Upper lobe of left lung (tissue), 6 donors: ENCODE data around the gene SEC22A. TPM values are rescaled to one million over a fixed set of nuclear protein-coding genes. Genes with fewer than 3 reads are reported as not detected.

ENCODE experiments used
- ATAC-seq, 2 donors: fragments of 200-7000 bp; cut with Tn5 transposase; one replicate each; pipeline ENCODE4 v1.9.1; 2022; ENCODE audit warnings: mild to moderate bottlenecking in 2 of 2, moderate library complexity in 2 of 2; ENCODE audit not compliant: low FRiP score in 2 of 2
- DNase-seq, 2 donors: peaks; one replicate each; pipeline ENCODE4 v3.0.0-alpha.2; 2019 to 2020
- H3K27ac ChIP-seq, 4 donors: fragments of 200-600 bp; sonication (generic); one replicate each; pipeline ENCODE4 v1.5.1; 2016 to 2019
- H3K27me3 ChIP-seq, 4 donors: fragments of 200-600 bp; sonication (generic); one replicate each; pipeline ENCODE4 v1.5.1; 2017 to 2019
- H3K36me3 ChIP-seq, 4 donors: fragments of 200-600 bp; sonication (generic); one replicate each; pipeline ENCODE4 v1.5.1; 2016 to 2019
- H3K4me1 ChIP-seq, 4 donors: fragments of 200-600 bp; sonication (generic); one replicate each; pipeline ENCODE4 v1.5.1; 2018 to 2019
- H3K4me3 ChIP-seq, 4 donors: fragments of 200-600 bp; sonication (generic); one replicate each; pipeline ENCODE4 v1.5.1; 2017 to 2019; ENCODE audit warnings: mild to moderate bottlenecking in 2 of 4, moderate library complexity in 1 of 4
- H3K9me3 ChIP-seq, 4 donors: fragments of 200-600 bp; sonication (generic); one replicate each; pipeline ENCODE4 v1.5.1; 2018 to 2019
- CTCF ChIP-seq, 6 experiments: fragments of 450-650 bp in 4 of 6; fragments of 200-600 bp in 2 of 6; sonication (generic) in 2 of 6; IDR thresholded peaks; one replicate each; pipeline ENCODE4 v1.5.1; 2016 to 2019; ENCODE audit warnings: antibody characterized with exemption in 6 of 6
- EP300 ChIP-seq, 4 donors: sonication (generic); formaldehyde crosslinking; IDR thresholded peaks; one replicate each; pipeline ENCODE4 v1.5.1; 2017; ENCODE audit warnings: antibody characterized with exemption in 4 of 4, control low read depth in 2 of 4
- POLR2A ChIP-seq, 4 donors: fragments of 450-650 bp; IDR thresholded peaks; one replicate each; pipeline ENCODE4 v1.5.1; 2016 to 2017; ENCODE audit warnings: antibody characterized with exemption in 4 of 4, mild to moderate bottlenecking in 2 of 4
- POLR2AphosphoS5 ChIP-seq, 2 donors: sonication (generic); formaldehyde crosslinking; IDR thresholded peaks; one replicate each; pipeline ENCODE4 v1.5.1; 2017; ENCODE audit warnings: antibody characterized with exemption in 2 of 2
- WGBS, 2 donors: methylation state at CpG; one replicate each; pipeline ENCODE4 v1.1.5; 2017 to 2018; 5-methylcytosine and 5-hydroxymethylcytosine counted together
- total RNA-seq, 6 donors: library from RNA; depleted of rRNA in 4 of 6; stranded (reverse); fragments of >200 nt in 4 of 6; gene quantifications; one replicate each; pipeline versions ENCODE4 v1.1.0 to v1.2.1, GENCODE V29; 2016 to 2021
- donor health status: DM: no; HTN: no; CAD: no; lungs with moderate emphysema.
- donor health status: DM: no; HTN: yes; CAD: no; lungs with severe emphysema.

The SEC22A gene
- total RNA-seq, 6 donors from 2014 or later, result 5.5 to 22.5 (median 12.3) TPM

GRCh38 chr3:123279121-123279520 is 77.4 kb downstream of the SEC22A start:
- ATAC-seq (no peak), DNase-seq (no peak)
- H3K4me3 ChIP-seq, result no peak overlapping the region
- no peaks in the 10 kb centered on the region for H3K9me3 ChIP-seq
- H3K4me1 ChIP-seq, result peaks cover 0 to 5% (median 0%) of the 10 kb centered on the region in 4 donors
- TF ChIP-seq CTCF (IDR thresholded peaks at IDR 0.05) (no peak), POLR2AphosphoS5 (IDR thresholded peaks at IDR 0.05) (no peak), POLR2A (IDR thresholded peaks at IDR 0.05) (no peak)
- H3K27ac ChIP-seq, result no peak overlapping the region
- no peaks in the 10 kb centered on the region for H3K36me3 ChIP-seq
- WGBS, 2 donors, result 72 to 76% methylated on average over 7 of the region's 7 CpGs
- no peaks in the 10 kb centered on the region for H3K27me3 ChIP-seq

GRCh38 chr3:123281406-123281805 is 79.7 kb downstream of the SEC22A start:
- WGBS, 2 donors, result 83 to 93% methylated on average over 3 of the region's 3 CpGs
- H3K36me3 ChIP-seq, result no peaks in the 10 kb centered on the region

GRCh38 chr3:123281929-123282328 is 80.2 kb downstream of the SEC22A start:
- H3K27ac ChIP-seq, result no peak overlapping the region
- 88 to 97% methylated on average over 2 of the region's 2 CpGs for WGBS, 2 donors
- no peaks in the 10 kb centered on the region for H3K4me1 ChIP-seq
- no peak overlapping the region for H3K4me3 ChIP-seq
- TF ChIP-seq POLR2AphosphoS5 (IDR thresholded peaks at IDR 0.05) (no peak), EP300 (IDR thresholded peaks at IDR 0.05) (no peak), CTCF (IDR thresholded peaks at IDR 0.05) (no peak), POLR2A (IDR thresholded peaks at IDR 0.05) (no peak)
- no peaks in the 10 kb centered on the region for H3K9me3 ChIP-seq
- H3K27me3 ChIP-seq, result no peaks in the 10 kb centered on the region
- no peak for ATAC-seq
- DNase-seq, result no peak
- no peaks in the 10 kb centered on the region for H3K36me3 ChIP-seq

More at GRCh38 chr3:123281406-123281805, 79.7 kb downstream of the SEC22A start:
- TF ChIP-seq POLR2A (IDR thresholded peaks at IDR 0.05) (no peak), CTCF (IDR thresholded peaks at IDR 0.05) (no peak), EP300 (IDR thresholded peaks at IDR 0.05) (no peak), POLR2AphosphoS5 (IDR thresholded peaks at IDR 0.05) (no peak)
- DNase-seq (no peak), ATAC-seq (no peak)
- no peaks in the 10 kb centered on the region for H3K9me3 ChIP-seq
- no peaks in the 10 kb centered on the region for H3K27me3 ChIP-seq
- no peaks in the 10 kb centered on the region for H3K4me1 ChIP-seq
- no peak overlapping the region for H3K4me3 ChIP-seq
- H3K27ac ChIP-seq, result no peak overlapping the region

- Histone ChIP-seq H3K4me3 (no peak overlapping the region), H3K4me1 (no peaks in the 10 kb centered on the region), H3K27me3 (no peaks in the 10 kb centered on the region), H3K36me3 (no peaks in the 10 kb centered on the region), H3K9me3 (no peaks in the 10 kb centered on the region), H3K27ac (no peak overlapping the region)
- no peak for ATAC-seq
- WGBS, 2 donors, result 88 to 89% methylated on average over 8 of the region's 8 CpGs
- no peak for DNase-seq
- TF ChIP-seq CTCF (IDR thresholded peaks at IDR 0.05) (no peak), POLR2AphosphoS5 (IDR thresholded peaks at IDR 0.05) (no peak), POLR2A (IDR thresholded peaks at IDR 0.05) (no peak), EP300 (IDR thresholded peaks at IDR 0.05) (no peak)
These were observed 80.7 kb downstream of the SEC22A start for GRCh38 chr3:123282461-123282860.

GRCh38 chr3:123283074-123283473 is 81.3 kb downstream of the SEC22A start:
- Histone ChIP-seq H3K9me3 (no peaks in the 10 kb centered on the region), H3K27ac (no peak overlapping the region), H3K4me1 (no peaks in the 10 kb centered on the region), H3K4me3 (no peak overlapping the region), H3K27me3 (no peaks in the 10 kb centered on the region), H3K36me3 (no peaks in the 10 kb centered on the region)
- WGBS, 2 donors, result 84 to 86% methylated on average over 7 to 9 of the region's 9 CpGs
- no peak for DNase-seq
- no peak for TF ChIP-seq POLR2AphosphoS5 (IDR thresholded peaks at IDR 0.05)
- TF ChIP-seq EP300 (IDR thresholded peaks at IDR 0.05), result no peak
- no peak for TF ChIP-seq CTCF (IDR thresholded peaks at IDR 0.05)
- TF ChIP-seq POLR2A (IDR thresholded peaks at IDR 0.05), result no peak
- no peak for ATAC-seq
